ENCODE measurements around the gene EGFLAM. TPM values are rescaled to one million over a fixed set of nuclear protein-coding genes. Genes with fewer than 3 reads are reported as not detected.

The EGFLAM gene
- total and polyA plus RNA-seq, 2 of the 4 experiments (the other 2 are of a cell fraction) = 0.77 to 1.1 TPM

DNA sequence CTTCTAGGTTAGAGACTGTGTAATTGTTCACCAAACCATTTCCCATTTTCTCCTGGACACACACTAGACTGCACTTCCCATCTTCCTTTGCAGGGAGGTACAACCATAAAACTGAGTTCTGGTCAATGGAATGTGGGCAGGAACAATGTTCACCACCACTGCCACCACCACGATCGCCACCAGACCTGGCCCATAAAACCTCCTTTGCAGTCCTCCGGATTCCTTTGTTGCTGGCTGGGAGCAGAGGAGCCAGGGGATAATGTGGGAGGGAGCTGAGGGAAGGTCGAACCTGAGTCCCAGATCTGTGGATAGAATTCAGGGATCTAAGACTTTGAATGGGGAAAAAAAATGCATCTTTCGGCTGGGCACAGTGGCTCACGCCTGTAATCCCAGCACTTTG, 29.4 kb upstream of the EGFLAM start:
- no peaks in the 10 kb centered on the region for H3K79me1 ChIP-seq (ENCODE audit: low read depth in 1 of 2, low read length in 2 of 2)
- POLR2A ChIA-PET (ENCODE audit: unreplicated experiment) = no interaction called here
- no peak overlapping the region for H2AK9ac ChIP-seq (replicated peaks; ENCODE audit: low read depth, low read length, poor library complexity)
- in situ Hi-C loops (cut with MboI; ENCODE audit: low sequenced_read_pairs) (no loop called here), intact Hi-C loops (cut with micrococcal nuclease) (no loop called here), dilution Hi-C loops (cut with HindIII; ENCODE audit: low sequenced_read_pairs, unreplicated experiment) (no loop called here)
- H3K9me1 ChIP-seq (ENCODE audit: insufficient read depth, low read length) = no peaks in the 10 kb centered on the region
- no peak overlapping the region for H3K4me2 ChIP-seq (ENCODE audit: low read depth, low read length)
- H3K36me3 ChIP-seq (ENCODE audit: control insufficient read depth, insufficient read depth, low read length) = no peaks in the 10 kb centered on the region
- H2BK15ac ChIP-seq (ENCODE audit: low read depth, low read length) = no peak overlapping the region
- H4K91ac ChIP-seq (ENCODE audit: insufficient read depth, low read depth, low read length) = no peak overlapping the region
- 33% methylated on average over 1 of the region's 6 CpGs; no CpG with 5 or more reads in 1 of the 2 experiments for WGBS, 2 experiments (ENCODE audit: extremely low coverage in 2 of 2, insufficient read length in 1 of 2)
- no peak overlapping the region for H4K5ac ChIP-seq (ENCODE audit: low read depth, low read length)
- no peaks in the 10 kb centered on the region for H4K20me1 ChIP-seq (ENCODE audit: insufficient read depth, low read length)
- no TSS peak for BruUV-seq (replicated peaks)
- no peak overlapping the region for H3K27ac ChIP-seq (ENCODE audit: insufficient read depth, low read length)
- no peaks in the 10 kb centered on the region for H3K9me3 ChIP-seq (ENCODE audit: control insufficient read depth, insufficient read depth, low read length)
- H3K18ac ChIP-seq (ENCODE audit: low read depth, low read length) = no peak overlapping the region
- no peak overlapping the region for H2AK5ac ChIP-seq (ENCODE audit: low read depth, low read length)
- DNase-seq (no peak), ATAC-seq (ENCODE audit: low read depth) (no peak)
- H2BK120ac ChIP-seq (ENCODE audit: low read depth, low read length) = no peak overlapping the region
- no peak overlapping the region for H4K8ac ChIP-seq (ENCODE audit: low read depth in 2 of 2, low read length in 2 of 2)
- no peaks in the 10 kb centered on the region for H3K4me1 ChIP-seq (ENCODE audit: control insufficient read depth, insufficient read depth, low read length)
- CTCF ChIA-PET = no interaction called here
- no peak overlapping the region for H3K9ac ChIP-seq (ENCODE audit: low read depth, low read length)
- no peak overlapping the region for H3K4me3 ChIP-seq (ENCODE audit: insufficient read depth, low read depth, low read length)
- H2BK20ac ChIP-seq (ENCODE audit: low read depth, low read length) = no peak overlapping the region
- no peak overlapping the region for H3K23ac ChIP-seq (ENCODE audit: low read depth, low read length)
- H3K56ac ChIP-seq (ENCODE audit: extremely low read depth, insufficient read depth, low read length) = no peak overlapping the region; the same call in 1 of the 2 replicates
- H2BK5ac ChIP-seq (ENCODE audit: low read depth, low read length, poor library complexity, severe bottlenecking) = no peak overlapping the region
- TF ChIP-seq, protein P1, sequence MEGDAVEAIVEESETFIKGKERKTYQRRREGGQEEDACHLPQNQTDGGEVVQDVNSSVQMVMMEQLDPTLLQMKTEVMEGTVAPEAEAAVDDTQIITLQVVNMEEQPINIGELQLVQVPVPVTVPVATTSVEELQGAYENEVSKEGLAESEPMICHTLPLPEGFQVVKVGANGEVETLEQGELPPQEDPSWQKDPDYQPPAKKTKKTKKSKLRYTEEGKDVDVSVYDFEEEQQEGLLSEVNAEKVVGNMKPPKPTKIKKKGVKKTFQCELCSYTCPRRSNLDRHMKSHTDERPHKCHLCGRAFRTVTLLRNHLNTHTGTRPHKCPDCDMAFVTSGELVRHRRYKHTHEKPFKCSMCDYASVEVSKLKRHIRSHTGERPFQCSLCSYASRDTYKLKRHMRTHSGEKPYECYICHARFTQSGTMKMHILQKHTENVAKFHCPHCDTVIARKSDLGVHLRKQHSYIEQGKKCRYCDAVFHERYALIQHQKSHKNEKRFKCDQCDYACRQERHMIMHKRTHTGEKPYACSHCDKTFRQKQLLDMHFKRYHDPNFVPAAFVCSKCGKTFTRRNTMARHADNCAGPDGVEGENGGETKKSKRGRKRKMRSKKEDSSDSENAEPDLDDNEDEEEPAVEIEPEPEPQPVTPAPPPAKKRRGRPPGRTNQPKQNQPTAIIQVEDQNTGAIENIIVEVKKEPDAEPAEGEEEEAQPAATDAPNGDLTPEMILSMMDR (conservative IDR thresholded peaks at IDR 0.05; ENCODE audit: low read depth, low read length) = no peak
- TF ChIP-seq SMC3 (IDR thresholded peaks at IDR 0.05; ENCODE audit: low read depth, low read length) (no peak), NFE2L2 (IDR thresholded peaks at IDR 0.05; ENCODE audit: low read depth, low read length) (no peak), CEBPB (IDR thresholded peaks at IDR 0.05; ENCODE audit: low read depth, low read length) (no peak), BHLHE40 (IDR thresholded peaks at IDR 0.05; ENCODE audit: low read depth, low read length) (no peak), POLR2A (IDR thresholded peaks at IDR 0.05; ENCODE audit: low read depth, low read length) (no peak), RFX5 (IDR thresholded peaks at IDR 0.05; ENCODE audit: low read depth, low read length) (no peak), MAFK (IDR thresholded peaks at IDR 0.05; ENCODE audit: low read depth, low read length) (no peak), MXI1 (IDR thresholded peaks at IDR 0.05; ENCODE audit: borderline replicate concordance, low read depth, low read length) (no peak), RAD21 (IDR thresholded peaks at IDR 0.05; ENCODE audit: low read length) (no peak)
- TF ChIP-seq, protein P2, sequence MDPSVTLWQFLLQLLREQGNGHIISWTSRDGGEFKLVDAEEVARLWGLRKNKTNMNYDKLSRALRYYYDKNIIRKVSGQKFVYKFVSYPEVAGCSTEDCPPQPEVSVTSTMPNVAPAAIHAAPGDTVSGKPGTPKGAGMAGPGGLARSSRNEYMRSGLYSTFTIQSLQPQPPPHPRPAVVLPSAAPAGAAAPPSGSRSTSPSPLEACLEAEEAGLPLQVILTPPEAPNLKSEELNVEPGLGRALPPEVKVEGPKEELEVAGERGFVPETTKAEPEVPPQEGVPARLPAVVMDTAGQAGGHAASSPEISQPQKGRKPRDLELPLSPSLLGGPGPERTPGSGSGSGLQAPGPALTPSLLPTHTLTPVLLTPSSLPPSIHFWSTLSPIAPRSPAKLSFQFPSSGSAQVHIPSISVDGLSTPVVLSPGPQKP (IDR thresholded peaks at IDR 0.05; ENCODE audit: borderline replicate concordance, low read depth, low read length) = no peak
- TF ChIP-seq, protein P3, sequence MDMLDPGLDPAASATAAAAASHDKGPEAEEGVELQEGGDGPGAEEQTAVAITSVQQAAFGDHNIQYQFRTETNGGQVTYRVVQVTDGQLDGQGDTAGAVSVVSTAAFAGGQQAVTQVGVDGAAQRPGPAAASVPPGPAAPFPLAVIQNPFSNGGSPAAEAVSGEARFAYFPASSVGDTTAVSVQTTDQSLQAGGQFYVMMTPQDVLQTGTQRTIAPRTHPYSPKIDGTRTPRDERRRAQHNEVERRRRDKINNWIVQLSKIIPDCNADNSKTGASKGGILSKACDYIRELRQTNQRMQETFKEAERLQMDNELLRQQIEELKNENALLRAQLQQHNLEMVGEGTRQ (IDR thresholded peaks at IDR 0.05; ENCODE audit: low read depth, low read length) = no peak
- no peak overlapping the region for H3K4ac ChIP-seq (ENCODE audit: low read depth, low read length)
- peak overlapping the region; percentile 43 for H2AFZ ChIP-seq (replicated peaks; ENCODE audit: low read length, poor library complexity)
- H3K27me3 ChIP-seq (ENCODE audit: control insufficient read depth, insufficient read depth, low read length) = no peaks in the 10 kb centered on the region; the same call in 1 of the 2 replicates
- H3K14ac ChIP-seq (replicated peaks; ENCODE audit: low read depth, low read length) = no peak overlapping the region

All from IMR-90 (cell line).